A673 (cell line): ENCODE results near the gene KRTAP5-3.
"Not testable (repeated sequence)": the region's sequence is repeated elsewhere in the genome, so short reads cannot be mapped to it uniquely, and the experiment has no call there.

Source experiments
- CTCF ChIP-seq: fragments of 300-800, 200-600 bp; sonication (generic); conservative IDR thresholded peaks from 2 replicates; pipeline ENCODE4 v1.5.1; 2017; ENCODE audit warnings: low read depth, mild to moderate bottlenecking, antibody characterized with exemption, low read length, moderate library complexity, mixed read lengths
- EZH2 ChIP-seq: fragments of 200-600 bp; sonication (generic); IDR thresholded peaks from 2 replicates; pipeline ENCODE4 v1.6.1; 2017; ENCODE audit warnings: borderline replicate concordance, low read depth, mild to moderate bottlenecking, mixed read lengths, antibody characterized with exemption, low read length; ENCODE audit not compliant: poor library complexity, severe bottlenecking

- not testable (repeated sequence) for TF ChIP-seq CTCF, EZH2
These were observed 38.3 kb upstream of the KRTAP5-3 start for GRCh38 chr11:1646540-1646939.
